ENCODE results near the gene CIAO1. TPM values are rescaled to one million over a fixed set of nuclear protein-coding genes. Genes with fewer than 3 reads are reported as not detected.
A peak's percentile ranks its signal among the peaks of the same experiment; 100 is the strongest.

The CIAO1 gene
- total RNA-seq, 2 experiments from 2014 or later, result 64.9 to 65.9 TPM

DNA sequence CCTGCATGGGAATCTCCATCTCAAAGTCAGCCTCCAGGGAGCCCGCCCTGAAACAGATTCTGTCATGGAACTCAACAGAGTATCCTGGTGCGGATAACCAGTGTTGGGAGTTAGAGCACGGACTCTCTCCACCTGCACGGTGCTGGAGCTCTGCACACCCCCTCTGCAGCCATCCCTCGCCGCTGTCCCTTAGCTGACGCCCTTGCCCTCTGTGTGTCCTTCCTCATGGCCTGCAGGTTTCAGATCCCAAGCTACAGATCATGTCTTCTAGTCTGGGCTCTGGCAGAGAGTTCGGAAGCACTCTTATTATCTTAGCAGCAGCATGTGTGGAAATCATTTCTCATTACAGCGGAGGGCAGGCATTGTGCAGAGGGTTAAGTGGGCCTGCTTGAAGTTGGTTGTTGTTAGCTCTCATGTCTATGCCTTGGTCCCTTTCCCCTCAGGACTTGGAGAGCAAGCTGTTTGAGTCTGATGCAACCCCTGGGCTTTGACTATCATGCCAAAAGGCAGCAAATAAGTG, 26.2 kb upstream of the CIAO1 start:
- Mint-ChIP-seq H3K4me1 (ENCODE audit: low read depth) (peaks cover 36% of the 10 kb centered on the region), H3K27ac (peak overlapping the region; percentile 27)
- CTCF ChIA-PET, result interaction anchor here (0.8 to 1.6 kb wide), 4 partner anchors 21 to 103 kb away, joined by 3 to 6 read pairs (median 4); no protein-coding TSS in a partner anchor

DNA sequence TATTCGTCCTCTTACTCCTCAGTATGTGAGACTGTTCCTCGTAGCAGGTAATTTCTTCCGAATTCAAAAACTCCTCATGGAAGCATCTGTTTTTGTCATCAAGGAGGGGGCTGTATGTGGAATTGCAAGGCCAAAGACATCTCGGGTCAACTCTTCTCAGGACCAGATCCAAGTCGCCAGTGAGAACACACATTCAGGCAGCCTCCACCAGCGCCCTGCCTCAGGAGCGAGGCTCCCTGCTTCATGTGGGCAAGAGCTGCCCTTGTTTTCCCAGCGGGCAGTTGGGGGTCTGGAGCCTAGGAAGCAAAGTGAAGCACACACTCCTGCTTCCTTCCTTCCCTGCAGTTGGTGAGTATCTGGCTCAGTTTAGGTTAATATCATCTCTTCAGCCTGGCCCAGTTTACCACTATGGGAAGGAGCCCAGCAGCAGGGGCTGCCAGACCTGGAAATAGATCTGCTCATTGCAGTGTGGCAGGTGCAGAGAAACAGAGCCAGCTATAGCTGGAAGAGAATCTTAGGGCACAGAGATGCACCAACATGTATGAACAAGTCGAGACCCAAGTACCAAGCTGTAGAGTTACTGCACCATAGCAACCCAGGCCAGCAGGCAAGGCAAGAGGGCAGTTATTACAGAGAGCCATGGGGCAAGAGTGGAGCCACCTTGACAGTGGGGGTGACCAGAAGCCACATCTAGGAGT, 25.5 kb upstream of the CIAO1 start:
- H3K36me3 Mint-ChIP-seq (ENCODE audit: low read depth), result peaks cover 10% of the 10 kb centered on the region
- no peak overlapping the region for H3K4me3 Mint-ChIP-seq
- DNase-seq (no peak), ATAC-seq (no peak)
- peak overlapping the region; percentile 96 for H3K27ac Mint-ChIP-seq
- H3K4me1 Mint-ChIP-seq (ENCODE audit: low read depth), result peaks cover 41% of the 10 kb centered on the region
- CTCF ChIA-PET, result interaction anchor here (0.8 to 2.0 kb wide), 6 partner anchors 19 to 248 kb away, joined by 3 to 9 read pairs (median 4); partner anchors contain the start of gene ASTL
- POLR2A ChIA-PET, result interaction anchor here (0.6 to 2.2 kb wide), 3 partner anchors 15 to 327 kb away, joined by 3 to 12 read pairs (median 4); partner anchors contain the start of gene STARD7
- no peaks in the 10 kb centered on the region for H3K27me3 Mint-ChIP-seq (ENCODE audit: low read depth)
- no peaks in the 10 kb centered on the region for H3K9me3 Mint-ChIP-seq (ENCODE audit: insufficient read depth)

More for the DNA sequence above, 26.2 kb upstream of the CIAO1 start:
- ATAC-seq (no peak), DNase-seq (no peak)
- Mint-ChIP-seq H3K36me3 (ENCODE audit: low read depth) (peaks cover 6% of the 10 kb centered on the region), H3K4me3 (no peak overlapping the region), H3K9me3 (ENCODE audit: insufficient read depth) (no peaks in the 10 kb centered on the region), H3K27me3 (ENCODE audit: low read depth) (no peaks in the 10 kb centered on the region)
- POLR2A ChIA-PET, result interaction anchor here (2.2 kb wide), 1 partner anchor 31 kb away, joined by 12 read pairs; the partner anchor contains the start of gene STARD7

DNA sequence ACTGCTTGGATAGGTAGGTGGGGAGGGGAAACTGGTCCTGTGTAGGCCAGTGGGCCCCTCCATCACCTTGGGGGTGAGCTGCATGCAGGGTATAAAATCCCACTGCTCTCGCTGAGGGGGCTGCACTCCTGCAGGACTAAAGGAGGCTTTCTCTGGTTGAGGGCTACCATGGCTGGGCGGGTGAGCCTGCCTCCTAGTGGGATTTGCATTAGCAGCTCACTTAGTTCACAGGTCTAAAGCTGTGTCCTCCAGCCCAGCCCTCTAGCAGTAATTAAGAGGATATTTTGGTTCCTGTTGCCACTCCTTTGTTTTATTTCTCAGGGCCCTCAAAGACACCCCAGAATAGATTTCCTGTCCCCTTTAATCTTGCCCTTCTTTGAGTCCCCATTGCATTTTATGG, 24.8 kb upstream of the CIAO1 start:
- ChIA-PET CTCF (interaction anchor here (1.2 to 2.0 kb wide), 7 partner anchors 18 to 249 kb away, joined by 3 to 9 read pairs (median 4); partner anchors contain the start of genes ASTL, STARD7 and TMEM127), POLR2A (interaction anchor here (0.6 to 2.0 kb wide), 7 partner anchors 7 to 326 kb away, joined by 3 to 11 read pairs (median 4); partner anchors contain the start of gene STARD7)
- no peak for DNase-seq
- H3K4me1 Mint-ChIP-seq (ENCODE audit: low read depth), result peaks cover 48% of the 10 kb centered on the region
- H3K4me3 Mint-ChIP-seq, result peak overlapping the region; percentile 58
- H3K9me3 Mint-ChIP-seq (ENCODE audit: insufficient read depth), result no peaks in the 10 kb centered on the region
- H3K27me3 Mint-ChIP-seq (ENCODE audit: low read depth), result no peaks in the 10 kb centered on the region
- peak overlapping the region; percentile 96 for H3K27ac Mint-ChIP-seq
- H3K36me3 Mint-ChIP-seq (ENCODE audit: low read depth), result peaks cover 17% of the 10 kb centered on the region
- no peak for ATAC-seq

DNA sequence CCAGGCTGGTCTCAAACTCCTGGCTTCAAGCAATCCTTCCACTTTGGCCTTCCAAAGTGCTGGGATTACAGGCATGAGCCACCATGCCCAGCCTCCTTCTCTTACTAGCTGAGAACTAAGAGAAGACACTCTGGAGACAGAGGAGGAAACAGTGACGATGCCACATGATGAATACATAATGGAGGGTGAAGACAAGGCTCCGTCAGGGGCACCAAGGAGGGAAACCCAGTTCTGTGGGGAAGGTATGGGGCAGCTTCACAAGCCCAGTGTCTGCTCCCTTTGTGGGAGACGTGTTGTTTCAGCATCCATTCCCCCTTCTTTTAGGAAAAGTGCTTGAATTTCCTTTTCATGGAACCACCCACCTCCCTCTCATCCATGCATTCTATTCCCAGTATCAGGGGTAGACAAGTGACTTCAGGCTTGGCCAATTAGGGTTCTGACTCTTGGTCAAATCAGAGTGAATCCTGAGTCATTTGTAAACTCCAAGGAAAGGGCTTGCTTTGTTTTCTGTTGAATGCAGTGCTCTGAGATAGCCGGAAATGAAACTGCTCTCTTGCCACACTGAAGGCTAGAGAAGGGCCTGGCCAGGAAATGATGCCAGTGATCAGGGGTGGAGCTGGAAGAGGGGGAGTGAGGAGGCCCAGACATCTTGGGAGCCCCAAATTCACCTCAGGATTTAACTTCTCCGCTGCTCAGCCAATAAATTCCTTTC, 24.0 kb upstream of the CIAO1 start:
- DNase-seq (peak; percentile 80), ATAC-seq (peak; percentile 92)
- Mint-ChIP-seq H3K36me3 (ENCODE audit: low read depth) (peaks cover 22% of the 10 kb centered on the region), H3K9me3 (ENCODE audit: insufficient read depth) (no peaks in the 10 kb centered on the region), H3K27me3 (ENCODE audit: low read depth) (no peaks in the 10 kb centered on the region), H3K27ac (peak overlapping the region; percentile 96), H3K4me1 (ENCODE audit: low read depth) (peaks cover 57% of the 10 kb centered on the region), H3K4me3 (peak overlapping the region; percentile 58)
- POLR2A ChIA-PET, result interaction anchor here (0.6 to 2.0 kb wide), 10 partner anchors 8 to 633 kb away, joined by 3 to 11 read pairs (median 3); partner anchors contain the start of gene STARD7
- CTCF ChIA-PET, result interaction anchor here (1.1 to 2.0 kb wide), 8 partner anchors 17 to 250 kb away, joined by 3 to 9 read pairs (median 4); partner anchors contain the start of genes ASTL, STARD7 and TMEM127

DNA sequence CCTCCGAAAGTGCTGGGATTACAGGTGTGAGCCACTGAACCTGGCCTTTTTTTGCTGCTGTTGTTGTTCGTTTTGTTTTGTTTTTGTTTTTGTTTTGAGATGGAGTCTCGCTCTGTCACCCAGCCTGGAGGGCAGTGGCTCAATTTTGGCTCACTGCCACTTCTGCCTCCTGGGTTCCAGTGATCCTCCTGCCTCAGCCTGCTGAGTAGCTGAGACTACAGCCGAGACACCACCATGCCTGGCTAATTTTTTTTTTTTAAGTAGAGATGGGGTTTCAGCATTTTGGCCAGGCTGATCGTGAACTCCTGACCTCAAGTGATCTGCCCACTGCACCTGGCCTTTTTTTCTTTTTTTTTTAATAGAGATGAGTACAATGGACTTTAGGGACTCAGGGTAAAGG, 22.2 kb upstream of the CIAO1 start:
- DNase-seq (no peak), ATAC-seq (no peak)
- peaks cover 64% of the 10 kb centered on the region for H3K4me1 Mint-ChIP-seq (ENCODE audit: low read depth)
- H3K27me3 Mint-ChIP-seq (ENCODE audit: low read depth), result no peaks in the 10 kb centered on the region
- peaks cover 29% of the 10 kb centered on the region for H3K36me3 Mint-ChIP-seq (ENCODE audit: low read depth)
- POLR2A ChIA-PET, result no interaction called here
- no peaks in the 10 kb centered on the region for H3K9me3 Mint-ChIP-seq (ENCODE audit: insufficient read depth)
- no peak overlapping the region for H3K4me3 Mint-ChIP-seq
- H3K27ac Mint-ChIP-seq, result no peak overlapping the region
- CTCF ChIA-PET, result no interaction called here

DNA sequence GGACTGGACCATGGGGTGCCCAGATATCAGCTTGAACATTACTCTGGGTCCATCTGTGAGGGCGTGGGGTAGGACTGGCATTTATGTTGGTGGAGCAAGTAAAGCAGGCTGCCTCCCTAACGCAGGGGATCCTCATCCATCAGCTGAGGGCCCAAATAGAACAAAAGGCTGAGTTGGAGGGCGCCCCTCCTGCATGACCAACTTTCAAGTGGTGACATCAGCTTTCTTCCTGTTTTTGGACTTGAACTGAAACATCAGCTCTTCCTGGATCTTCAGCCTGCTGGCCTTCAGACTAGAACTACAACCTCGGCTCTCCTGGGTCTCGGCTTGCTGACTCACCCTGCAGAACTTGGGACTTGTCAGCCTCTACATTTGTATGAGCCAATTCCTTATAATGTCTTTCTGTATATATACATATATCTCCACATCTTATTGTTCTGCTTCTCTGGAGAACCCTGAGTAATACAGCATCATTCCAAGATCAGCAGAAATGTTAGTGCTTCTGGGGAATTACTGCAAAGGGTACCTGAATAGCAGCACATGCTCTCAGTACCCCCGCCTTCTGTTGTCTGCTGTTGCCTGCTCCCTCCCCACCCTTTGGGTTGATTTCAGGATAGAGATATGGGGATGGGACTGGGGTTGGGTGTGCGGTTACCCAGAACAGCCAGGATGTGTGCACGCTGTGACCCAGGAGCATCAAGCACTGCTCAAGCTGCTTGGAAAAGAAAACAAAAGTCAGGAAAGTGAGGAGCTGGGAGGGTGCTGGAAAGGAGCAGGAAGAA, 20.2 kb upstream of the CIAO1 start:
- no peak overlapping the region for H3K4me3 Mint-ChIP-seq
- H3K27ac Mint-ChIP-seq, result peak overlapping the region; percentile 76
- CTCF ChIA-PET, result interaction anchor here (0.9 to 2.1 kb wide), 6 partner anchors 12 to 253 kb away, joined by 3 to 7 read pairs (median 4); partner anchors contain the start of gene CIAO1
- DNase-seq (peak; percentile 24), ATAC-seq (no peak)
- peaks cover 34% of the 10 kb centered on the region for H3K36me3 Mint-ChIP-seq (ENCODE audit: low read depth)
- POLR2A ChIA-PET, result interaction anchor here (1.1 kb wide), 1 partner anchor 13 kb away, joined by 3 read pairs; no protein-coding TSS in a partner anchor
- peaks cover 64% of the 10 kb centered on the region for H3K4me1 Mint-ChIP-seq (ENCODE audit: low read depth)
- no peaks in the 10 kb centered on the region for H3K9me3 Mint-ChIP-seq (ENCODE audit: insufficient read depth)
- no peaks in the 10 kb centered on the region for H3K27me3 Mint-ChIP-seq (ENCODE audit: low read depth)

DNA sequence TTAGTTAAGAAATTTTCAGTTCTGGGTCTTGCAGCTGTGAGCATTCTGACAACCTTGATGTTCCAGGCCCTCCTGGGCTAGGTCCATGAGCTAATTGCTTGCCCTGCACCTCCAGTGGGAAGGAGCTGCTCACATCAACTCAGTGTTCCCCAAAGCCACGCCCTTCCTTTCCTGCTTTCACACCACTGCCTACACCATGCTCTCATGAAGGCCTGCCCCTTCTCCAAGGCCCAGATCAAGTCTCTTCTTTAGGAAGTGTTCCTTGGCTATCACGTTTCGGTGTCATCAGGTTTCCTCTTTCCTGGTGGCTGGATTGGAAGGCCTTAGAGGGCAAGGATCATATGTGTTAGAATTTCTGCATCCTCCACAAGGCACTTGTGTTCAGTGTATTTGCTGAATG, 19.0 kb upstream of the CIAO1 start:
- ChIA-PET CTCF (interaction anchor here (1.7 to 2.1 kb wide), 3 partner anchors 13 to 254 kb away, joined by 4 to 5 read pairs (median 5); partner anchors contain the start of gene CIAO1), POLR2A (interaction anchor here (0.6 kb wide), 1 partner anchor 39 kb away, joined by 4 read pairs; the partner anchor contains the start of gene STARD7)
- H3K27ac Mint-ChIP-seq, result peak overlapping the region; percentile 76
- DNase-seq, result no peak
- no peak overlapping the region for H3K4me3 Mint-ChIP-seq
- no peaks in the 10 kb centered on the region for H3K9me3 Mint-ChIP-seq (ENCODE audit: insufficient read depth)
- peaks cover 40% of the 10 kb centered on the region for H3K36me3 Mint-ChIP-seq (ENCODE audit: low read depth)
- peaks cover 63% of the 10 kb centered on the region for H3K4me1 Mint-ChIP-seq (ENCODE audit: low read depth)
- no peaks in the 10 kb centered on the region for H3K27me3 Mint-ChIP-seq (ENCODE audit: low read depth)
- ATAC-seq, result no peak

DNA sequence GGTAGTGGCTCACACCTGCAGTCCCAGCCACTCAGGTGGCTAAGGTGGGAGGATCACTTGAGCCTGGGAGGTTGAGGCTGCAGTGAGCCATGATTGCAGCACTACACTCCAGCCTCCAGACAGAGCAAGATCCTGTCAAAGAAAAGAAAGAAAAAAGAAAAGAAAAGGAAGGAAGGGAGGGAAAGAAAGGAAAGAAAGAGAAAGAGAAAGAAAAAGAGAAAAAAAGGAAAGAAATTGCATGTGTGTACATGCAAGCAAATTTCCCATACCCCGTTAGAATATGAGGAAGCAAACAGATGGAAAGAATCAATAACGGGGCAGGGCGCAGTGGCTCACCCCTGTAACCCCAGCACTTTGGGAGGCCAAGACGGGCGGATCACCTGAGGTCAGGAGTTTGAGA, 18.1 kb upstream of the CIAO1 start:
- DNase-seq (no peak), ATAC-seq (no peak)
- Mint-ChIP-seq H3K36me3 (ENCODE audit: low read depth) (peaks cover 46% of the 10 kb centered on the region), H3K27me3 (ENCODE audit: low read depth) (no peaks in the 10 kb centered on the region), H3K4me1 (ENCODE audit: low read depth) (peaks cover 58% of the 10 kb centered on the region), H3K4me3 (no peak overlapping the region), H3K27ac (peak overlapping the region; percentile 35), H3K9me3 (ENCODE audit: insufficient read depth) (no peaks in the 10 kb centered on the region)
- ChIA-PET CTCF (interaction anchor here (2.1 kb wide), 1 partner anchor 19 kb away, joined by 5 read pairs; the partner anchor contains the start of gene CIAO1), POLR2A (no interaction called here)

DNA sequence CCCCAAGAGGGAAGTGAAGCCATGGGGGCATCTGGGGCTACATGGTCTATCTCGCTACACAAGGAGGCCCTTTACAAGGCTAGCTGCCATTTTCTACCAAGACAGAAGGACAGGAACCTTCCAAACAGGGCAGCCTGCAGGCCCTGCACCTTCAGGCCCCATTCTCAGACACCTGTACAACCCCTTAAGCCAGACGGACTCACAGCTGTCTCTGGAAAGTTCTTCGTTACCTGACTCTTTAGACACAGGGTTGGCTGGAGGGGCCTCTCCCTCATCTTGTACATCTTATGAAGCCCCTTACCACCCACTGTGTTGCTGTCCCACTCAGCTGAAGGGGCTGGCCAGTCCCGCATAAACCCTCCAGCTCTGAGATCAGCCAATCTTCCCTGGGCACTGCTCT, 17.4 kb upstream of the CIAO1 start:
- POLR2A ChIA-PET, result no interaction called here
- H3K9me3 Mint-ChIP-seq (ENCODE audit: insufficient read depth), result no peaks in the 10 kb centered on the region
- H3K27ac Mint-ChIP-seq, result no peak overlapping the region
- H3K27me3 Mint-ChIP-seq (ENCODE audit: low read depth), result no peaks in the 10 kb centered on the region
- no peak overlapping the region for H3K4me3 Mint-ChIP-seq
- H3K36me3 Mint-ChIP-seq (ENCODE audit: low read depth), result peaks cover 49% of the 10 kb centered on the region
- ATAC-seq (no peak), DNase-seq (no peak)
- peaks cover 53% of the 10 kb centered on the region for H3K4me1 Mint-ChIP-seq (ENCODE audit: low read depth)
- CTCF ChIA-PET, result no interaction called here

DNA sequence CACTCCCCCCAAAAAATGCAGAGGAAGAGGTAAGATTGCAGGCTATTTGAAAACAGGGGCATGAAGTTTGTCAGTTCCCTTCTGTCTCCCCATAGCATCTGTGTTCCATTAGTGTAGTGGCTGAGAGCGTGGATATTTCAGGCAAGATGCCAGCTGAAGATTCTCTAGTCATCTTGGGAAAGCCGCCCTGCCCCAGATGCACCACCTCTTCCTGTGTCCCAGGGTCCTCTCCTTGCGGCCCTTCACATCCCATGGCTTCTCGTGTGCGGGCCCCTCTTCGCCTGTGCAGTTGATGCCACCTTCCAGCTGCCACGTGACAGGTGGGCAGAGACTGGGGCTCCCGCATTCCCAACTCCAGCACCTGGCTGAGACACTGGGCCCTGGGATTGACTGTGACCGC, 16.4 kb upstream of the CIAO1 start:
- H3K9me3 Mint-ChIP-seq (ENCODE audit: insufficient read depth), result no peaks in the 10 kb centered on the region
- H3K36me3 Mint-ChIP-seq (ENCODE audit: low read depth), result peaks cover 56% of the 10 kb centered on the region
- POLR2A ChIA-PET, result interaction anchor here (1.3 kb wide), 1 partner anchor 41 kb away, joined by 3 read pairs; the partner anchor contains the start of gene STARD7
- no peak for ATAC-seq
- no peaks in the 10 kb centered on the region for H3K27me3 Mint-ChIP-seq (ENCODE audit: low read depth)
- CTCF ChIA-PET, result interaction anchor here (1.8 kb wide), 1 partner anchor 15 kb away, joined by 4 read pairs; no protein-coding TSS in a partner anchor
- H3K27ac Mint-ChIP-seq, result no peak overlapping the region
- H3K4me3 Mint-ChIP-seq, result no peak overlapping the region
- no peak for DNase-seq
- H3K4me1 Mint-ChIP-seq (ENCODE audit: low read depth), result peaks cover 53% of the 10 kb centered on the region
